GM12878 (cell line): ENCODE results near the gene SDK2.

Experiments used
- POLR2A ChIP-seq: IDR thresholded peaks from 2 replicates; pipeline ENCODE4 v1.6.1; 2011; ENCODE audit warnings: low read depth, mild to moderate bottlenecking, low read length
- RFX5 ChIP-seq: IDR thresholded peaks from 2 replicates; pipeline ENCODE4 v1.6.1; 2011; ENCODE audit warnings: low read depth, low read length, improper control_type of control experiment
- TAF1 ChIP-seq: IDR thresholded peaks from 2 replicates; pipeline ENCODE4 v1.6.1; 2011; ENCODE audit warnings: mild to moderate bottlenecking, low read depth, low read length, borderline replicate concordance
- TF ChIP-seq, protein P1 (sequence below): fragments of 450-650 bp; IDR thresholded peaks from 2 replicates; pipeline ENCODE4 v1.6.1; 2017; ENCODE audit warnings: mild to moderate bottlenecking
- TF ChIP-seq, protein P2 (sequence below), 3 experiments: IDR thresholded peaks in 2 of 3; conservative IDR thresholded peaks in 1 of 3; 2 replicates each; pipeline ENCODE4 v1.5.1; 2011; ENCODE audit warnings: low read depth in 3 of 3, low read length in 3 of 3, mild to moderate bottlenecking in 3 of 3, control low read depth in 2 of 3, moderate library complexity in 2 of 3, inconsistent platforms in 1 of 3, mixed read lengths in 1 of 3; ENCODE audit not compliant: control insufficient read depth in 2 of 3, insufficient read depth in 1 of 3; ENCODE audit errors: extremely low read depth in 1 of 3

DNA sequence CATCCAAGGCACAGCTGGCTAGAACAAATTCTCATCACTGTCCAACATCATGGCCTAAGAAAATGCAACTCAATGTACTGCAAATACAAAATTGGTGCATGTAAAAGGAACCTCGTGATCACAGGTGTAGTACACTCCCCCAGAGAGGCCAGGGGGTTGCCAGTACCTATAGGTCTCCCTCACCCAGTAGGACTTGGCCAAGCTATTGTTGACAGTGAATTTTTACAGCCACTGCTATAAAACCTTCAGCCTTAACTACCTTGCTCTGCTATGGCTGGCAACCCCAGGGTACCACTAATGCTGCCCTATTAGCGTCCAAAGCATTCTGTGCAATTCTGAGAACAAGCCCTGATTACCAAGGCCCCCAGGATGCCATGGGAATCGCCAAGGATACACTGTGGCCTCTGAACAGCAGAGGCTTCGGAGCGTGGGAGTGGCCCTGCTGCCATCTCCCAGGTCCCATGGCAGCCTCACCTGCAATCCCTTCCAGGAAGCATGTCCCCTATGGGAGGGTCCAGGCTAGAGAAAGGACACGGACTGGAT, 67.6 kb downstream of the SDK2 start:
- TF ChIP-seq TAF1 (no peak), RFX5 (no peak), POLR2A (no peak)
- TF ChIP-seq, protein P1, sequence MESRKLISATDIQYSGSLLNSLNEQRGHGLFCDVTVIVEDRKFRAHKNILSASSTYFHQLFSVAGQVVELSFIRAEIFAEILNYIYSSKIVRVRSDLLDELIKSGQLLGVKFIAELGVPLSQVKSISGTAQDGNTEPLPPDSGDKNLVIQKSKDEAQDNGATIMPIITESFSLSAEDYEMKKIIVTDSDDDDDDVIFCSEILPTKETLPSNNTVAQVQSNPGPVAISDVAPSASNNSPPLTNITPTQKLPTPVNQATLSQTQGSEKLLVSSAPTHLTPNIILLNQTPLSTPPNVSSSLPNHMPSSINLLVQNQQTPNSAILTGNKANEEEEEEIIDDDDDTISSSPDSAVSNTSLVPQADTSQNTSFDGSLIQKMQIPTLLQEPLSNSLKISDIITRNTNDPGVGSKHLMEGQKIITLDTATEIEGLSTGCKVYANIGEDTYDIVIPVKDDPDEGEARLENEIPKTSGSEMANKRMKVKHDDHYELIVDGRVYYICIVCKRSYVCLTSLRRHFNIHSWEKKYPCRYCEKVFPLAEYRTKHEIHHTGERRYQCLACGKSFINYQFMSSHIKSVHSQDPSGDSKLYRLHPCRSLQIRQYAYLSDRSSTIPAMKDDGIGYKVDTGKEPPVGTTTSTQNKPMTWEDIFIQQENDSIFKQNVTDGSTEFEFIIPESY, result no peak
- TF ChIP-seq, protein P2, sequence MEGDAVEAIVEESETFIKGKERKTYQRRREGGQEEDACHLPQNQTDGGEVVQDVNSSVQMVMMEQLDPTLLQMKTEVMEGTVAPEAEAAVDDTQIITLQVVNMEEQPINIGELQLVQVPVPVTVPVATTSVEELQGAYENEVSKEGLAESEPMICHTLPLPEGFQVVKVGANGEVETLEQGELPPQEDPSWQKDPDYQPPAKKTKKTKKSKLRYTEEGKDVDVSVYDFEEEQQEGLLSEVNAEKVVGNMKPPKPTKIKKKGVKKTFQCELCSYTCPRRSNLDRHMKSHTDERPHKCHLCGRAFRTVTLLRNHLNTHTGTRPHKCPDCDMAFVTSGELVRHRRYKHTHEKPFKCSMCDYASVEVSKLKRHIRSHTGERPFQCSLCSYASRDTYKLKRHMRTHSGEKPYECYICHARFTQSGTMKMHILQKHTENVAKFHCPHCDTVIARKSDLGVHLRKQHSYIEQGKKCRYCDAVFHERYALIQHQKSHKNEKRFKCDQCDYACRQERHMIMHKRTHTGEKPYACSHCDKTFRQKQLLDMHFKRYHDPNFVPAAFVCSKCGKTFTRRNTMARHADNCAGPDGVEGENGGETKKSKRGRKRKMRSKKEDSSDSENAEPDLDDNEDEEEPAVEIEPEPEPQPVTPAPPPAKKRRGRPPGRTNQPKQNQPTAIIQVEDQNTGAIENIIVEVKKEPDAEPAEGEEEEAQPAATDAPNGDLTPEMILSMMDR (IDR thresholded peaks at IDR 0.05 in 2 of 3, conservative IDR thresholded peaks at IDR 0.05 in 1 of 3; ENCODE audit: control insufficient read depth in 2 of 3, extremely low read depth in 1 of 3, insufficient read depth in 1 of 3, low read depth in 3 of 3, low read length in 3 of 3), result no peak
